Karpas-422 (cell line): ENCODE data around the gene CASK. TPM values are rescaled to one million over a fixed set of nuclear protein-coding genes. Genes with fewer than 3 reads are reported as not detected.
"Not testable (repeated sequence)": the region's sequence is repeated elsewhere in the genome, so short reads cannot be mapped to it uniquely, and the experiment has no call there.

Experiments
- DNase-seq: peaks from one replicate; pipeline ENCODE4 v3.0.0-alpha.2; 2015
- H2AFZ ChIP-seq: fragments of 200-600 bp; sonication (generic); 2 replicates; pipeline ENCODE4 v1.6.1; 2014; ENCODE audit warnings: antibody characterized with exemption, low read length, mixed read lengths
- H3K27ac ChIP-seq: fragments of 200-600 bp; sonication (generic); 2 replicates; pipeline ENCODE4 v1.5.1; 2014; ENCODE audit warnings: mild to moderate bottlenecking, low read length, moderate library complexity
- H3K27me3 ChIP-seq: fragments of 200-600 bp; sonication (generic); 2 replicates; pipeline ENCODE4 v1.6.1; 2014; ENCODE audit warnings: low read length, mixed read lengths
- H3K36me3 ChIP-seq: fragments of 200-600 bp; sonication (generic); 2 replicates; pipeline ENCODE4 v1.6.1; 2014; ENCODE audit warnings: low read length, mixed read lengths; ENCODE audit not compliant: insufficient read depth
- H3K4me1 ChIP-seq: fragments of 200-600 bp; sonication (generic); 2 replicates; pipeline ENCODE4 v1.6.1; 2014; ENCODE audit warnings: mild to moderate bottlenecking, low read length, mixed read lengths
- H3K4me2 ChIP-seq: fragments of 200-600 bp; sonication (generic); 2 replicates; pipeline ENCODE4 v1.6.1; 2014; ENCODE audit warnings: low read length, low read depth, mild to moderate bottlenecking; ENCODE audit not compliant: poor library complexity, severe bottlenecking
- H3K4me3 ChIP-seq: fragments of 200-600 bp; sonication (generic); 2 replicates; pipeline ENCODE4 v1.5.1; 2014; ENCODE audit warnings: mild to moderate bottlenecking, antibody characterized with exemption, low read length, mixed read lengths
- H3K79me2 ChIP-seq: fragments of 200-600 bp; sonication (generic); 2 replicates; pipeline ENCODE4 v1.6.1; 2014; ENCODE audit warnings: mild to moderate bottlenecking, low read length, mixed read lengths
- H3K9ac ChIP-seq: fragments of 200-600 bp; sonication (generic); 2 replicates; pipeline ENCODE4 v1.6.0; 2014; ENCODE audit warnings: low read length
- H3K9me2 ChIP-seq: fragments of 200-600 bp; sonication (generic), shearing (Covaris generic); replicated peaks from 2 replicates; pipeline ENCODE4 v1.6.0; 2014; ENCODE audit warnings: mild to moderate bottlenecking, low read length, moderate library complexity; ENCODE audit not compliant: insufficient read depth
- H3K9me3 ChIP-seq: fragments of 300-700, 200-600 bp; sonication (generic); 2 replicates; pipeline ENCODE4 v1.6.1; 2014; ENCODE audit warnings: low read length, mixed read lengths
- H4K20me1 ChIP-seq: fragments of 200-600 bp; sonication (generic); 2 replicates; pipeline ENCODE4 v1.6.1; 2014; ENCODE audit warnings: mild to moderate bottlenecking, antibody characterized with exemption, low read length, low read depth; ENCODE audit not compliant: insufficient read depth
- total RNA-seq: library from RNA; depleted of rRNA; stranded (reverse); fragments of >200 nt; shearing (Covaris generic); gene quantifications from 2 replicates; pipeline ENCODE4 v1.2.3, GENCODE V29; 2014; ENCODE audit warnings: low replicate concordance

Gene CASK
- total RNA-seq, 1 experiment from 2014 or later = not detected

DNA sequence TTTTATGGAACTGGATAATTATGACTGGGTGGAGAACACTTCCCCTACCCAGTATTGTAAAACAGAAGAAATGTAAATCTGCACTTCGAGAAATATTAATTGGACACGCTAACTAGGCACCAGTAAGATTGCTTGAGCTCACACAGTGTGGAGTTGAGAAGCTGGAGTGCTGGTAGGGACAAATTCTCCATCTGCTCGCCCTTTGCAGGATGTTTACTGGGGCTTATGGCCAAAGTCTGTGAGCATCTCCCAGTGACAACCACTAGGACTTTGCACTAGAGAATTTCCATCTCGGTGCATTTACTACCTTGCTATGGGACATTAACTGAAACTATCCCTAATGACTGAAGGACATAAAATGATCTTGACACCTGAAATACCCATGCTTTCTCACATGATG, 268.3 kb downstream of the CASK start:
- H3K9me3 ChIP-seq = no peaks in the 10 kb centered on the region
- H3K36me3 ChIP-seq = no peaks in the 10 kb centered on the region
- H2AFZ ChIP-seq = no peak overlapping the region
- no peaks in the 10 kb centered on the region for H3K4me1 ChIP-seq
- no peak overlapping the region for H3K9ac ChIP-seq
- DNase-seq = no peak
- no peak overlapping the region for H3K27ac ChIP-seq
- no peaks in the 10 kb centered on the region for H3K27me3 ChIP-seq
- no peaks in the 10 kb centered on the region for H4K20me1 ChIP-seq
- H3K9me2 ChIP-seq = no peaks in the 10 kb centered on the region
- H3K4me3 ChIP-seq = no peak overlapping the region
- H3K4me2 ChIP-seq = no peak overlapping the region
- H3K79me2 ChIP-seq = no peaks in the 10 kb centered on the region

DNA sequence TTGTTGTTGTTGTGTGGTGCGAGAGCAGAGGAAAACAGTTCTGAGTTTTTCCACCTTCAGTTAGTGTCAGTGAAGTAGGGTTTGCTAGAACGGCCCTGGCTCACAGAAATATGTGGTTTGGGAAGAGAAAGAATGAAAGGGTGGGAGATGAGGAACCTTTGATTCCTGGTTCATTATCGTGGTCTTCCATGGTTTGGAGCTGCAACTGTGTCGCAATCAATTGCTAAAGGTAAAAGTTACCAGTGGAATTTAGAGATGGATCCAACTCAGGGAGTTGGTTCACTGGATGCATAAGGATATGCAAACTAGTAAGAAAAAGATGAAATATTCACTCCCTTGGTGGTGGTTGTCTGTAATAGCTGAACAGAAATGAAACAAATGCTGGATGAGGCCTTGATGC, 270.2 kb downstream of the CASK start:
- H3K9me3 ChIP-seq = no peaks in the 10 kb centered on the region
- no peak overlapping the region for H2AFZ ChIP-seq
- H3K4me2 ChIP-seq = no peak overlapping the region
- no peaks in the 10 kb centered on the region for H3K9me2 ChIP-seq
- no peak overlapping the region for H3K4me3 ChIP-seq
- no peaks in the 10 kb centered on the region for H3K4me1 ChIP-seq
- no peak for DNase-seq
- no peak overlapping the region for H3K9ac ChIP-seq
- no peaks in the 10 kb centered on the region for H3K27me3 ChIP-seq
- no peaks in the 10 kb centered on the region for H3K79me2 ChIP-seq
- no peaks in the 10 kb centered on the region for H4K20me1 ChIP-seq
- H3K27ac ChIP-seq = no peak overlapping the region
- no peaks in the 10 kb centered on the region for H3K36me3 ChIP-seq

DNA sequence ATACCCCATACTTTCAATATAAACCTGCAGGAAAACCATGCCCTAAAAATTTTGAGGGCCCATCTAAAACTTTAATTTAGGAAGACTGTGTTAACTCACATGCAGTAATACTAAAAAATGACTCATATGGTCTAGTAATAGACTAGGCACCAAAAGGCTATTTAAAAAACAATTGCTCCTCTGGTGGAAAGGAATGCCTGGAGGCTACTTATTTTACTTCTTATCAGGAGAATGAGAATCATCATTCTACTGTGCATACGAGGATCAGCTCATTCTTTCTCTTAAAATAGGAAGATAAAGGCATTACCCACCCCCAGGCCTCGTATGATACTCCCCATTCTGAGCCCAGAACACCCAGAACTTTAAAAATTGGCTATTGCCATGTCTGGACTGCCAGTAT, 277.2 kb downstream of the CASK start:
- not testable (repeated sequence) for H3K4me2 ChIP-seq, H3K9me2 ChIP-seq, H3K79me2 ChIP-seq, H3K27ac ChIP-seq, H2AFZ ChIP-seq, H3K4me1 ChIP-seq, H3K27me3 ChIP-seq, H3K9me3 ChIP-seq, H3K4me3 ChIP-seq, H3K36me3 ChIP-seq, H4K20me1 ChIP-seq, H3K9ac ChIP-seq, DNase-seq

DNA sequence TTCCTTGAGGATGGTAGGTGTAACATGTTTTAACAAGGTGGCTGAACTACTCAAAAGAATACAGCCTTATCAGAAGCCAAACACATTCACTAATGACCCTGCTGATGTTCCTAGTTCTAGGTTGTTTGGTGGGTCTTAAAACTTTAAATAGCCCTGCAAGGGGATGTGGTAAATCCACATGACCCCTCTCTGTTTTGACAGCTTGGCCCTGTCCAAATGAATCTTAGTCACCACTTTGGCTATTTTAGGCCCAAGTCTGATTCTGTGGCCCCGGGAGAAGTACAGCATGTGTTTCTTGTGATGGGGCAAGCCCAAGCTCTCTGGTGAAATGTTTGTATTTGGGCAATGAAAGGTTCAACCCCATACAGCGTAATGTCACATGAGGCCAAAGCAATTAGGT, 289.1 kb downstream of the CASK start:
- Histone ChIP-seq H3K4me1 (no peaks in the 10 kb centered on the region), H3K4me2 (no peak overlapping the region), H3K79me2 (no peaks in the 10 kb centered on the region), H2AFZ (no peak overlapping the region), H3K36me3 (no peaks in the 10 kb centered on the region), H3K4me3 (no peak overlapping the region), H3K9me3 (no peaks in the 10 kb centered on the region), H3K9ac (no peak overlapping the region), H4K20me1 (no peaks in the 10 kb centered on the region), H3K27me3 (no peaks in the 10 kb centered on the region), H3K9me2 (no peaks in the 10 kb centered on the region), H3K27ac (no peak overlapping the region)
- no peak for DNase-seq

DNA sequence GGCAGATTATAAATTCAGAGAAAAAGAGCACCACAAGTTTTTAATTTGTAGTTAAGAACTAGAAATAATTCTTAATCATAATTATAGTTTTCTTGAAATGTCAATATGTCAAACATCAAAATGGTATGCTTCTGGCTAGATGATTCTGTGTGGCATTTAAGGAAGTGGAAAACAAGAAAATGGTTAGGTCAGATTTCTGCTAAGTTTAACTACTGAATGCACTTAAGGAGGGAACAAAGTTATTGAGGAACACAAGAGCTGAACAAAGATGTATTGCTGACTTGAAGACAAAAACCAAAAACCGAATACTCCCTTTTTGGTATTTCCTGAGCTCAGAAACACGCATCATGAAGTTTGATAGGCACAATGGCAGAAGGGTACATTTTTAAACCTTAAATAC, 293.3 kb downstream of the CASK start:
- Histone ChIP-seq H3K9ac (no peak overlapping the region), H3K27me3 (no peaks in the 10 kb centered on the region), H3K9me2 (no peaks in the 10 kb centered on the region), H3K4me1 (no peaks in the 10 kb centered on the region), H2AFZ (no peak overlapping the region), H4K20me1 (no peaks in the 10 kb centered on the region), H3K4me3 (no peak overlapping the region), H3K9me3 (no peaks in the 10 kb centered on the region), H3K36me3 (no peaks in the 10 kb centered on the region), H3K27ac (no peak overlapping the region), H3K79me2 (no peaks in the 10 kb centered on the region), H3K4me2 (no peak overlapping the region)
- no peak for DNase-seq

DNA sequence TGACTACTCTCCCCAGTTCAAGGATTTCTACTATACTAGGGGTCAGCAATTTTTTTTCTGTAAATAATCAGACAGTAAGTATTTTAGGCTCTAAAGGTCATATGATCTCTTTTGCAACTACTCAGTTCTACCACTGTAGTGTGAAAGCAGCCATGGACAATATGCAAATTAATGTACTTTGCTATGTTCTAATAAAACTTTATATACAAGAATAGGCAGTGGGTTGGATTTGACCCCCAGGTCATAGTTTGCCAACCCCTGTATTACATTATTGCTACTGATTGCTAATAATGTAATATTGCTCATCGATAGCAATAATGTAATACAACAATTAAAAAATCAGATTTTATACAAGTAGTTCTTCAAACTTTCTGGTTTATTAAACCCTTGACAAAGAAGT, 293.8 kb downstream of the CASK start:
- Histone ChIP-seq H3K79me2 (no peaks in the 10 kb centered on the region), H3K4me3 (no peak overlapping the region), H3K27me3 (no peaks in the 10 kb centered on the region), H3K36me3 (no peaks in the 10 kb centered on the region), H3K4me2 (no peak overlapping the region), H4K20me1 (no peaks in the 10 kb centered on the region), H3K9ac (no peak overlapping the region), H3K9me2 (no peaks in the 10 kb centered on the region), H3K27ac (no peak overlapping the region), H3K4me1 (no peaks in the 10 kb centered on the region), H2AFZ (no peak overlapping the region), H3K9me3 (no peaks in the 10 kb centered on the region)
- no peak for DNase-seq

DNA sequence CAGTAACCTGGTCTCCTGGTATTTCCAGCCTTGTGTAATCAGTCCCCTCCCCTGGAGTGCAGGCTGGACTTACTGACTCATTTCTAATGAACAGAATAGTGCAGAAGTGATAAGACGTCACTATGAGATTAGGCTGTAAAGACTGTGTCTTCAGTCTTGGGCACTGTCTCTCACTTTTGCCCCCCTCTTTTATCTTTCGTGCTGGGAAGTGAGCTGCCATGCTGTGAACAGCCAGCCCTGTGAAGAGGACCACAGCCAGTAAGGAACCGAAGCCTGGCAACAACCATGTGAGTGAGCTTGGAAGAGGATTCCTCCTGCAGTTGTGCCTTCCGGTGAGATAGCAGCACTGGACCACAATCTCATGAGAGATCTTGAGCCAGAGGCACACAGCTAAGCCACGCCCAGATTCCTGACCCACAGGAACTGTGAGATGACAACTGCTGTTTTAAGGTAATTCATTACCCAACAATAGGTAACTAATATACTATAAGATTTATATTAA, 302.1 kb downstream of the CASK start:
- no peak overlapping the region for H3K4me2 ChIP-seq
- no peak for DNase-seq
- no peak overlapping the region for H2AFZ ChIP-seq

DNA sequence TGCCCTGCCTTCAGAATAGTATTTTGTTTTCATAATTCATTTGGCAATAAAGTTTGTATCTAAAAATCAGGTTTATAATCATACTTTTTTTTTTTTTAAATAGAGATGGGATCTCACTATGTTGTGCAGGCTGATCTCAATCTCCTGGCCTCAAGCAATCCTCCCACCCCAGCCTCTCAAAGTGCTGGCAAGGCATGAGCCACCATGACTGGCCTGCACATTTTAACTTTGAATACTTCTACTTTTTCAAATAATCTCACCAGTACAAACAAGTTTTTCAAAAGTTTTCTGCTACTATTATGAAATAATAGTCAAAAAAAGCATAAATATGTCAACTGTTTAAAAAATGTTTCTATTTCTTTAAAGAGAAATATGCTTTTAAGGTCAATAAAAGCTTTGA, 304.1 kb downstream of the CASK start:
- Histone ChIP-seq H2AFZ (no peak overlapping the region), H3K79me2 (no peaks in the 10 kb centered on the region), H3K4me3 (no peak overlapping the region), H3K4me1 (no peaks in the 10 kb centered on the region), H3K4me2 (no peak overlapping the region), H3K27me3 (no peaks in the 10 kb centered on the region), H3K27ac (no peak overlapping the region), H3K9ac (no peak overlapping the region), H3K9me3 (no peaks in the 10 kb centered on the region), H3K9me2 (no peaks in the 10 kb centered on the region), H4K20me1 (no peaks in the 10 kb centered on the region), H3K36me3 (no peaks in the 10 kb centered on the region)
- DNase-seq = no peak

More for the DNA sequence above, 302.1 kb downstream of the CASK start:
- no peak overlapping the region for H3K9ac ChIP-seq
- H3K79me2 ChIP-seq = no peaks in the 10 kb centered on the region
- H3K27ac ChIP-seq = no peak overlapping the region
- no peaks in the 10 kb centered on the region for H3K9me2 ChIP-seq
- H3K9me3 ChIP-seq = no peaks in the 10 kb centered on the region
- no peaks in the 10 kb centered on the region for H3K4me1 ChIP-seq
- no peaks in the 10 kb centered on the region for H3K27me3 ChIP-seq
- no peak overlapping the region for H3K4me3 ChIP-seq
- no peaks in the 10 kb centered on the region for H4K20me1 ChIP-seq
- no peaks in the 10 kb centered on the region for H3K36me3 ChIP-seq

DNA sequence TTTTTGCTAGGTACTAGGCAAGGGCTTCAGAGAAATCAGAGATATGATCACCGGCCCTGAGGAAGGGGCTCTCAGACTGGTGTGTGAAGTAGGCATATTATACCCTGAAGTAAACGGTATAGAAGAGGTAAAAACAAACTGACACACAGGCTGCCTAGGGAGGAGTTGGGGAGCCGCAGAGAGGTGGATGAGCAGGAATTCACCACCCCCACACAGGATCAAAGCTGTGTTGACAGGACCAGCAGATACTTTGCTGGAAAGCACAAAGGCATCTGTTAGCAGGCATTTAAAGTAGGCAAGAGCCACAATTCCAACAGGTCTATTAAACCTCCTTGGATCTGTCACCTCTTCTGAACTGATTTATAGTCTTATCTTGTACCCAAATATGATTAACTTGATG, 306.4 kb downstream of the CASK start:
- H2AFZ ChIP-seq = no peak overlapping the region
- no peaks in the 10 kb centered on the region for H3K4me1 ChIP-seq
- no peak for DNase-seq
- no peaks in the 10 kb centered on the region for H3K9me3 ChIP-seq
- no peak overlapping the region for H3K4me2 ChIP-seq
- H3K79me2 ChIP-seq = no peaks in the 10 kb centered on the region
- H4K20me1 ChIP-seq = no peaks in the 10 kb centered on the region
- H3K9me2 ChIP-seq = no peaks in the 10 kb centered on the region
- H3K9ac ChIP-seq = no peak overlapping the region
- H3K4me3 ChIP-seq = no peak overlapping the region
- H3K27ac ChIP-seq = no peak overlapping the region
- H3K36me3 ChIP-seq = no peaks in the 10 kb centered on the region
- no peaks in the 10 kb centered on the region for H3K27me3 ChIP-seq
